PC-3 (cell line): ENCODE measurements around the gene IFI44.

Experiments
- CTCF ChIP-seq: fragments of 300-600 bp; sonication (generic); conservative IDR thresholded peaks from 2 replicates; pipeline ENCODE4 v1.5.1; 2017; ENCODE audit warnings: antibody characterized with exemption, low read depth, mild to moderate bottlenecking, low read length
- EZH2 ChIP-seq: fragments of 300-600 bp; sonication (generic); IDR thresholded peaks from one replicate; pipeline ENCODE4 v1.6.1; 2017; ENCODE audit warnings: antibody characterized with exemption, mild to moderate bottlenecking, low read length; ENCODE audit not compliant: unreplicated experiment

- TF ChIP-seq CTCF (peak; percentile 92), EZH2 (no peak)
Observed at GRCh38 chr1:78676347-78676982, 26.8 kb downstream of the IFI44 start.
